Measurements from ENCODE around the gene RET. TPM values are rescaled to one million over a fixed set of nuclear protein-coding genes. Genes with fewer than 3 reads are reported as not detected.

The RET gene
- total RNA-seq = 10 to 100 TPM in 1 of 8 experiments, 1 to 10 TPM in 2, under 1 TPM in 5; 0.36 to 24.1 (median 0.71) TPM

GRCh38 chr10:43076876-43077420 lies at the start of gene RET:
RET (plus strand) TSS chr10:43077069; CDS start chr10:43077259, 190 bp downstream.
- peaks cover 3 to 11% of the 10 kb centered on the region in 2 donors for H3K4me1 ChIP-seq (replicated peaks in 1 of 2)
- ATAC-seq (replicated peaks in 6 of 8) = peak; percentile 45 to 79 (median 71)
- in situ Hi-C loops (cut with MboI; ENCODE audit: low pct_unique_long_range_greater_than_20kb in 2 of 9, low sequenced_read_pairs in 9 of 9, unreplicated experiment in 9 of 9) = loop anchor here in 1 of 9 experiments (25.0 kb wide), 1 partner anchor 215 kb away; no protein-coding TSS in a partner anchor
- peak within 1 kb of the TSS; percentile 33 to 58 (median 42) for H3K4me3 ChIP-seq
- peak within 1 kb of the TSS in 1 of 2 donors; percentile 33 for H3K27ac ChIP-seq
- WGBS, 10 experiments = no CpG with 5 or more reads among the region's 78 CpGs

- in situ Hi-C loops (cut with MboI; ENCODE audit: low pct_unique_long_range_greater_than_20kb in 2 of 9, low sequenced_read_pairs in 9 of 9, unreplicated experiment in 9 of 9) = loop anchor here in 1 of 9 experiments (25.0 kb wide), 1 partner anchor 90 kb away; no protein-coding TSS in a partner anchor
- WGBS, 10 experiments = 60 to 96% (median 88%) methylated on average over 1 to 8 of the region's 11 CpGs; no CpG with 5 or more reads in 4 of the 10 experiments
- Histone ChIP-seq H3K4me1 (replicated peaks in 1 of 2) (peaks cover 9 to 10% of the 10 kb centered on the region in 2 donors), H3K27ac (no peak overlapping the region), H3K4me3 (no peak overlapping the region)
- ATAC-seq (replicated peaks in 6 of 8) = peak in 1 of 8 experiments; percentile 26
Measured at GRCh38 chr10:43027331-43027955, 49.4 kb upstream of the RET start.

- WGBS, 10 experiments = 30 to 100% (median 85%) methylated on average over 1 to 4 of the region's 6 CpGs; no CpG with 5 or more reads in 5 of the 10 experiments
- in situ Hi-C loops (cut with MboI; ENCODE audit: low pct_unique_long_range_greater_than_20kb in 2 of 9, low sequenced_read_pairs in 9 of 9, unreplicated experiment in 9 of 9) = loop anchor here in 1 of 9 experiments (25.0 kb wide), 1 partner anchor 91 kb away; no protein-coding TSS in a partner anchor
- Histone ChIP-seq H3K4me1 (replicated peaks in 1 of 2) (peaks cover 9 to 10% of the 10 kb centered on the region in 2 donors), H3K27ac (no peak overlapping the region), H3K4me3 (no peak overlapping the region)
- no peak for ATAC-seq (replicated peaks in 6 of 8)
Measured at GRCh38 chr10:43028143-43028542, 48.7 kb upstream of the RET start.

- H3K4me3 ChIP-seq = no peak overlapping the region
- in situ Hi-C loops (cut with MboI; ENCODE audit: low pct_unique_long_range_greater_than_20kb in 2 of 9, low sequenced_read_pairs in 9 of 9, unreplicated experiment in 9 of 9) = loop anchor here in 1 of 9 experiments (25.0 kb wide), 1 partner anchor 92 kb away; no protein-coding TSS in a partner anchor
- 0 to 83% (median 25%) methylated on average over 1 to 4 of the region's 7 CpGs; no CpG with 5 or more reads in 5 of the 10 experiments for WGBS, 10 experiments
- ATAC-seq (replicated peaks in 6 of 8) = peak in 1 of 8 experiments; percentile 41
- H3K27ac ChIP-seq = no peak overlapping the region
- H3K4me1 ChIP-seq (replicated peaks in 1 of 2) = peaks cover 9 to 10% of the 10 kb centered on the region in 2 donors
Measured at GRCh38 chr10:43029043-43029442, 47.8 kb upstream of the RET start.

- H3K27ac ChIP-seq = no peak overlapping the region
- in situ Hi-C loops (cut with MboI; ENCODE audit: low pct_unique_long_range_greater_than_20kb in 2 of 9, low sequenced_read_pairs in 9 of 9, unreplicated experiment in 9 of 9) = loop anchor here in 1 of 9 experiments (25.0 kb wide), 1 partner anchor 95 kb away; no protein-coding TSS in a partner anchor
- no peaks in the 10 kb centered on the region for H3K4me1 ChIP-seq (replicated peaks in 1 of 2)
- 0 to 100% (median 42%) methylated on average over 1 of the region's 1 CpG for WGBS, 10 experiments
- ATAC-seq (replicated peaks in 6 of 8) = no peak
- H3K4me3 ChIP-seq = no peak overlapping the region
Measured at GRCh38 chr10:43032613-43033012, 44.3 kb upstream of the RET start.

- Histone ChIP-seq H3K27ac (no peak overlapping the region), H3K4me1 (replicated peaks in 1 of 2) (no peaks in the 10 kb centered on the region), H3K4me3 (no peak overlapping the region)
- in situ Hi-C loops (cut with MboI; ENCODE audit: low pct_unique_long_range_greater_than_20kb in 2 of 9, low sequenced_read_pairs in 9 of 9, unreplicated experiment in 9 of 9) = loop anchor here in 1 of 9 experiments (25.0 kb wide), 1 partner anchor 98 kb away; no protein-coding TSS in a partner anchor
- ATAC-seq (replicated peaks in 6 of 8) = no peak
- WGBS, 10 experiments = 0 to 79% (median 50%) methylated on average over 1 to 3 of the region's 4 CpGs; no CpG with 5 or more reads in 1 of the 10 experiments
Measured at GRCh38 chr10:43035800-43036199, 41.1 kb upstream of the RET start.

GRCh38 chr10:43036481-43037428 lies 40.1 kb upstream of the RET start:
- H3K4me1 ChIP-seq (replicated peaks in 1 of 2) = no peaks in the 10 kb centered on the region
- no peak for ATAC-seq (replicated peaks in 6 of 8)
- 0 to 75% (median 47%) methylated on average over 1 to 11 of the region's 16 CpGs; no CpG with 5 or more reads in 3 of the 10 experiments for WGBS, 10 experiments
- H3K27ac ChIP-seq = no peak overlapping the region
- in situ Hi-C loops (cut with MboI; ENCODE audit: low pct_unique_long_range_greater_than_20kb in 2 of 9, low sequenced_read_pairs in 9 of 9, unreplicated experiment in 9 of 9) = loop anchor here in 1 of 9 experiments (25.0 kb wide), 1 partner anchor 99 kb away; no protein-coding TSS in a partner anchor
- H3K4me3 ChIP-seq = no peak overlapping the region

GRCh38 chr10:43037440-43037839 lies 39.4 kb upstream of the RET start:
- WGBS, 10 experiments = 0 to 74% (median 60%) methylated on average over 1 to 4 of the region's 6 CpGs; no CpG with 5 or more reads in 4 of the 10 experiments
- H3K27ac ChIP-seq = no peak overlapping the region
- in situ Hi-C loops (cut with MboI; ENCODE audit: low pct_unique_long_range_greater_than_20kb in 2 of 9, low sequenced_read_pairs in 9 of 9, unreplicated experiment in 9 of 9) = loop anchor here in 1 of 9 experiments (25.0 kb wide), 1 partner anchor 100 kb away; no protein-coding TSS in a partner anchor
- H3K4me3 ChIP-seq = no peak overlapping the region
- ATAC-seq (replicated peaks in 6 of 8) = no peak
- H3K4me1 ChIP-seq (replicated peaks in 1 of 2) = no peaks in the 10 kb centered on the region

- no peak overlapping the region for H3K27ac ChIP-seq
- H3K4me1 ChIP-seq (replicated peaks in 1 of 2) = no peaks in the 10 kb centered on the region
- no peak overlapping the region for H3K4me3 ChIP-seq
- ATAC-seq (replicated peaks in 6 of 8) = peak in 1 of 8 experiments; percentile 18
- 33 to 81% (median 51%) methylated on average over 1 to 8 of the region's 14 CpGs; no CpG with 5 or more reads in 4 of the 10 experiments for WGBS, 10 experiments
- in situ Hi-C loops (cut with MboI; ENCODE audit: low pct_unique_long_range_greater_than_20kb in 2 of 9, low sequenced_read_pairs in 9 of 9, unreplicated experiment in 9 of 9) = loop anchor here in 1 of 9 experiments (25.0 kb wide), 1 partner anchor 101 kb away; no protein-coding TSS in a partner anchor
Measured at GRCh38 chr10:43037942-43038782, 38.7 kb upstream of the RET start.

GRCh38 chr10:43038783-43039623 lies 37.9 kb upstream of the RET start:
- Histone ChIP-seq H3K4me1 (replicated peaks in 1 of 2) (peaks cover 0 to 3% of the 10 kb centered on the region in 2 donors), H3K27ac (no peak overlapping the region), H3K4me3 (no peak overlapping the region)
- WGBS, 10 experiments = 57 to 73% methylated on average over 1 to 3 of the region's 15 CpGs; no CpG with 5 or more reads in 8 of the 10 experiments
- peak in 6 of 8 experiments; percentile 17 to 64 (median 52) for ATAC-seq (replicated peaks in 6 of 8)
- in situ Hi-C loops (cut with MboI; ENCODE audit: low pct_unique_long_range_greater_than_20kb in 2 of 9, low sequenced_read_pairs in 9 of 9, unreplicated experiment in 9 of 9) = loop anchor here in 1 of 9 experiments (25.0 kb wide), 1 partner anchor 102 kb away; no protein-coding TSS in a partner anchor

Measured in motor neuron (in vitro differentiated cells).